Prostate gland (tissue), 1 donor: ENCODE measurements around the gene TLK2.
"Not testable (repeated sequence)": the region's sequence is repeated elsewhere in the genome, so short reads cannot be mapped to it uniquely, and the experiment has no call there.

Source experiments
- POLR2A ChIP-seq: fragments of 450-650 bp; IDR thresholded peaks from one replicate; pipeline ENCODE4 v1.6.1; 2016; ENCODE audit warnings: antibody characterized with exemption, mild to moderate bottlenecking
- POLR2AphosphoS5 ChIP-seq: sonication (generic); formaldehyde crosslinking; IDR thresholded peaks from one replicate; pipeline ENCODE4 v1.6.1; 2017; ENCODE audit warnings: antibody characterized with exemption

DNA sequence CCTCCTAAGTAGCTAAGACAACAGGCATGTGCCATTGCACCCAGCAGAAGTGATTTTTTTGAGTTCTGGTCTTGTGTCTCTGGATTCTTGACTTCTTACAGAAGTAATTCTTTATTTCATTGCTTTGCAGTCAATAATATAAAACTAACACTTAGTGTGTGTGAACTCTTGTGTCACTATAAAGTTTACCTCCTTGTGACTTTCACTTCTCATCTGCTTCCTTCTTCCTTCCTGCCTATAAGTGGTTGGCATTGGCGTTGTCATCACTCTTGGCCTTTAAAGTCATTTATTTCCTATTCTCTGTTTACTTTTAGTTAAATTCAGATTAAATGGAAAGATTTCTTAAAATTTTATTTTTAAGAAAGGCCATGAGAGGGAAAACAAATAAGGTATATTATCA is 12.4 kb downstream of the TLK2 start:
- TF ChIP-seq POLR2AphosphoS5, POLR2A: not testable (repeated sequence)
